Ectodermal cell (in vitro differentiated cells): ENCODE results near the gene MYLIP.

Experiments
- H3K27ac ChIP-seq: 2 replicates; pipeline ENCODE4 v1.7.0; 2013; ENCODE audit warnings: mild to moderate bottlenecking, low read depth, low read length; ENCODE audit not compliant: insufficient read depth, poor library complexity, severe bottlenecking
- H3K27me3 ChIP-seq: 2 replicates; pipeline ENCODE4 v1.7.0; 2013; ENCODE audit warnings: mild to moderate bottlenecking, low read length; ENCODE audit not compliant: insufficient read depth, control insufficient read depth, poor library complexity, severe bottlenecking
- H3K36me3 ChIP-seq: one replicate; pipeline ENCODE4 v1.7.0; 2013; ENCODE audit warnings: low read length; ENCODE audit not compliant: control insufficient read depth, insufficient read depth
- H3K4me1 ChIP-seq: one replicate; pipeline ENCODE4 v1.7.0; 2013; ENCODE audit warnings: low read length; ENCODE audit not compliant: control insufficient read depth, insufficient read depth
- H3K4me3 ChIP-seq: 2 replicates; pipeline ENCODE4 v1.7.0; 2013; ENCODE audit warnings: low read depth, low read length, control low read depth; ENCODE audit not compliant: insufficient read depth
- H3K9me3 ChIP-seq: 2 replicates; pipeline ENCODE4 v1.7.0; 2013; ENCODE audit warnings: mild to moderate bottlenecking, low read length, moderate library complexity; ENCODE audit not compliant: control insufficient read depth
- WGBS, 2 experiments: methylation state at CpG; one replicate each; pipeline ENCODE4 v1.1.7; 2013; ENCODE audit warnings: missing lambda C conversion rate in 2 of 2; 5-methylcytosine and 5-hydroxymethylcytosine counted together

Gene MYLIP

DNA sequence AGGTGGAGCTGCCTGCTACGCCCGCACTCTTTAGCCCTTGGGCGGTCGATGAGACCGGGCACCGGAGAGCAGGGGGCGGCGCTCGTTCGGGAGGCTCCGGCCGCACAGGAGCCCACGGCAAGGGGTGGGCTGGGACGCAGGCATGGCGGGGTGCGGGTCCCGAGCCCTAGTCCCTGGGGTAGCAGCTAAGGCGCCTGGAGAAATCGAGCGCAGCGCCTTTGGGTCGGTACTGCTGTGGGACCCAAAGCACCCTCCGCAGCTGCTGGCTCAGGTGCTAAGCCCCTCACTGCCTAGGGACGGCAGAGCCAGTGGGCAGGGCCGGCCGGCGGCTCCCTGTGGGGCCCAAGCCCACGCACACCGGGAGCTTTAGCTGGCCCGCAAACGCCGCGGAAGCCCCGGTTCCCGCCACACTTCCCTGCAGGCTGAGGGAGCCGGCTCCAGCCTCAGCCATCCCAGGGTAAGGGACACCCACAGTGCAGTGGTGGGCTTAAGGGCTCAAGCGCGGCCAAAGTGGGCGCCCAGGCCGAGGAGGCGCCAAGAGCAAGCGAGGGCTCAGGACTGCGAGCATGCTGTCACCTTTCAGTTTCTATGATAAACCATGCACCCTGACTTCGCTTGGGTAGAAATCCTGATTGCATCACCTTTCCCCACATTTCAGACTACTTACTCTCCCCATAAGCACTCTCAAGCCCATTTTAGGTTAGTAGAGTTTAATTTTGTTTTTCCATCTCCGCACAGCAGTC, 52.0 kb downstream of the MYLIP start:
- no peaks in the 10 kb centered on the region for H3K36me3 ChIP-seq
- WGBS, 2 experiments: 94 to 95% methylated on average over 45 of the region's 45 CpGs
- H3K4me3 ChIP-seq: no peak overlapping the region
- H3K4me1 ChIP-seq: no peaks in the 10 kb centered on the region
- no peaks in the 10 kb centered on the region for H3K9me3 ChIP-seq
- no peaks in the 10 kb centered on the region for H3K27me3 ChIP-seq
- H3K27ac ChIP-seq: no peak overlapping the region

DNA sequence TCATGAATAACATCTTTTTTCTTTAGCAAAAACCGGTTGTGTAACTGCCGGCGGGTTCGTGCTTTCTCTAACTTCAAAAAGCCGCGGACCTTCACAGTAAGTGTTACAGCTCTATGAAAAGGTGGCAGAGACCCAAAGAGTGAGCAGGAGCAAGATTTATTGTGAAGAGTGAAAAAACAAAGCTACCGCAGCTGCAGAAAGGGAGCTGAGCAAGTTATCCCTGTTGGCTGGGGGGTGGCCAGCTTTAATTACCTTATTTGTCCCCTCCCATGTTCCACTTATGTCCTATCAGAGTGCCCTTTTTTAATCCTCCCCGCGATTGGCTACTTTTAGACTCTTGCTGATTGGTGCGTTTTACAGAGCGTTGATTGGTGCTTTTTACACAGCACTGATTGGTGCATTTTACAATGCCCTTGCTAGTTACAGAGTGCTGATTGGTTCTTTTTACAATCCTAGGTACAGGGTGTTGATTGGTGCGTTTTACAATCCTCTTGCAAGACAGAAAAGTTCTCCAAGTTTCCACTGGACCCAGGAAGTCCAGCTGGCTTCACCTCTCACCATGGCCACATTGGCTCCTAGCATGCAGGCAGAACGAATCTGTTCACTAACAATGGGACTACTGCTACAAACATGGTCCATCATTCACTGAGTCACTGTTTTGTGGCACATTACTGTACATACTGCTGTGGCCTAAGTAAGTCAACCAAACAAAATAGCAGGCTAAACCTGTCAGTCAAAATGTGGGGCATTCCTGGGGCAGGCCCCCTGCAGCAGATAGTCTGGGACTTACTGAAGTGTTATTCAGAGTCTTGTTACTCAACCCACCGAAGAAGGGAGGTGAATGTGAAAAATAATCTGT, 52.8 kb downstream of the MYLIP start:
- no peaks in the 10 kb centered on the region for H3K9me3 ChIP-seq
- no peak overlapping the region for H3K27ac ChIP-seq
- H3K27me3 ChIP-seq: no peaks in the 10 kb centered on the region
- no peaks in the 10 kb centered on the region for H3K36me3 ChIP-seq
- H3K4me3 ChIP-seq: no peak overlapping the region
- no peaks in the 10 kb centered on the region for H3K4me1 ChIP-seq
- 92 to 94% methylated on average over 14 of the region's 14 CpGs for WGBS, 2 experiments

DNA sequence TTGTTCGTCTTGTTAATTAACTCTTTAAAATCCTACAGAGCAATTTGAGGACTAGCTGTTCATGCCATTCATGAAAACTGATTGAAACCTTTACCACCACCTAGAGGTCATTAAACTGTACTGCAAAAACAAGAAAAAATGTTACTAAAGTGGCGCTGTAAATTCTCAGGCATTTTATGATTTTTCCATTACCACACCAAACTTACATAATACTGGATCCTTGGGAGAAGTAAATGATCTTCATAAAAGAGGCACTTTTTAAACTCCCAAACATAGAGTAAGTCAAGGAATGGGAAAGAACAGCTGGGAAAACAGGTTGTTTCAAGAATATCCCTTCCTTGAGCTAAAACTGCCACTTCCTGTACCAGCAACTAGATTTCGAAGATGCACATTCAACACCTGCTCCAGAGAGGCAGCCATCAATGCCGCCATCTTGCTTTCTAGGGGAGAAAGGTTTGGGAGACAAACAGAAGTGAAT, 54.3 kb downstream of the MYLIP start:
- Histone ChIP-seq H3K36me3 (no peaks in the 10 kb centered on the region), H3K4me1 (no peaks in the 10 kb centered on the region), H3K9me3 (no peaks in the 10 kb centered on the region), H3K27ac (no peak overlapping the region), H3K27me3 (no peaks in the 10 kb centered on the region), H3K4me3 (no peak overlapping the region)
- WGBS, 2 experiments: 54% methylated on average over 3 to 4 of the region's 4 CpGs

DNA sequence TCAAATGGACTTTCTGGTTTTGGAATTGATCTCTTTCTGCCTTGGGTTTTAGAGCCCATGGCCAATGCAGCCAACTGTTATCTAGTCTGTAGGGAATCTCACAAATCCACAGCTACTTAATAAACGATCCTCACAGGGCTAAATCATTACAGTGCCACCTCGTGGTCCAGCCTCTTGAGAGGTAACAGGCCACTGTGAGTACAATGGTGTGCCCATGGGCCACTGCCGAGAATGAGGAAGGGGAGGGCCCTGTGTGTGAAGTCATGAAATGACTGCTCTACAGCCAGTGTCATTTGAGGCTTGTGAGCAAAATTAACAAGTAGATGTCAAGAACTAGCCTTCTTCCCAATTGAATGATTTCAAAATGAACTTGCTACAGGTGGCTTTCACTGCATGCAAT, 55.2 kb downstream of the MYLIP start:
- H3K36me3 ChIP-seq: no peaks in the 10 kb centered on the region
- H3K9me3 ChIP-seq: no peaks in the 10 kb centered on the region
- H3K4me1 ChIP-seq: no peaks in the 10 kb centered on the region
- H3K27me3 ChIP-seq: no peaks in the 10 kb centered on the region
- no peak overlapping the region for H3K27ac ChIP-seq
- 60 to 62% methylated on average over 3 of the region's 3 CpGs for WGBS, 2 experiments
- no peak overlapping the region for H3K4me3 ChIP-seq

- H3K27me3 ChIP-seq: no peaks in the 10 kb centered on the region
- no peaks in the 10 kb centered on the region for H3K9me3 ChIP-seq
- H3K4me3 ChIP-seq: no peak overlapping the region
- no peak overlapping the region for H3K27ac ChIP-seq
- H3K36me3 ChIP-seq: no peaks in the 10 kb centered on the region
- 91 to 93% methylated on average over 3 of the region's 3 CpGs for WGBS, 2 experiments
- H3K4me1 ChIP-seq: no peaks in the 10 kb centered on the region
These were observed 55.7 kb downstream of the MYLIP start for GRCh38 chr6:16184551-16184950.

DNA sequence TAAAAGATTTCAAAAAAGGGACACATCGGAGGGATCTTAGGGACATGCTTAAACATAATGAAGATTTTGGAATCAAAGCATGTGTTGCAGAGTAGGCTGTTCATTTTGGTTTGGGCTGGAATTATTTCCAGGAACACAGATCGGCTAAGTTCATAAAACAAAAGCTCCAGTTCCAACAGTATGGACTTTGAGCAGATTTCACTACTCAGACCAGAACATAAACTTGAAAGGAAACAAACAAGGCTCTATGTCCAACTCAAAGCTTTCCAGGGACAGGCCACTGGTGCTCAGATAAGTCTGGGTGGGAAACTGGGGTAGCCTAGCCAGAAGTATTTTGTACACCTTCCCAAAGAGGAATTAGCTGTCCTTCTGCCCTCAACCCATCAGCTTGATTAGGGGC, 58.3 kb downstream of the MYLIP start:
- 91 to 98% methylated on average over 2 of the region's 2 CpGs for WGBS, 2 experiments
- Histone ChIP-seq H3K4me3 (no peak overlapping the region), H3K4me1 (no peaks in the 10 kb centered on the region), H3K27ac (no peak overlapping the region), H3K9me3 (no peaks in the 10 kb centered on the region), H3K27me3 (no peaks in the 10 kb centered on the region), H3K36me3 (no peaks in the 10 kb centered on the region)

GRCh38 chr6:16190214-16190613, 61.3 kb downstream of the MYLIP start:
- Histone ChIP-seq H3K9me3 (no peaks in the 10 kb centered on the region), H3K4me1 (no peaks in the 10 kb centered on the region), H3K27me3 (no peaks in the 10 kb centered on the region), H3K27ac (no peak overlapping the region), H3K4me3 (no peak overlapping the region), H3K36me3 (no peaks in the 10 kb centered on the region)
- whole genome bisulfite sequencing, 2 experiments: 100% methylated on average over 1 of the region's 1 CpG

DNA sequence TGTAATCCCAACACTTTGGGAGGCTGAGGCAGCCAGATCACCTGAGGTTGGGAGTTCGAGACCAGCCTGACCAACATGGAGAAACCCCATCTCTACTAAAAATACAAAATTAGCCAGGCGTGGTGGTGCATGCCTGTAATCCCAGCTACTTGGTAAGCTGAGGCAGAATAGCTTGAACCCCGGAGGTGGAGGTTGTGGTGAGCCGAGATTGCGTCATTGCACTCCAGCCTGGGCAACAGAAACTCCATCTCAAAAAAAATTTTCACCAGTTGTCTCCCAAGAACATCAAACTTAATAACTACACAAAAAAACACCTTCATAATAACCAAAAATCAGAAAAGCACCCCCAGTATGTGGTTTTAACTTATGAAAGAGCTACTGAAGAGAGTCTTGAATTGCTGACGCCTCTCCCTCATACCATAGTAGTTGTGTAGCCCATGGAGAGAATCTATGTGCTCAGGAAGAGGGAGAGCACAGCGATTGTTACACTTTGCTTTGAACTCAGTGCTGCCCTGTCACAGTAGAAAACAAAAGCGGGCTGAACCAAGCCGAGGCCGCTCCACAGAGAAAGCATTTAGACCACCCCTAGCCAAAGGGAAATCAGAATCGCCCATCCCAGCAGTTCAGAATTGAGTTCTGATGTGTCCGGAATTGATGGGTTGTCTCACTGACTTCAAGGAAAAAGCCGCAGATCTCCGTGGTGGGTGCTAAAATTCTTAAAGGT, 67.5 kb downstream of the MYLIP start:
- H3K4me3 ChIP-seq: no peak overlapping the region
- no peak overlapping the region for H3K27ac ChIP-seq
- no peaks in the 10 kb centered on the region for H3K27me3 ChIP-seq
- no peaks in the 10 kb centered on the region for H3K9me3 ChIP-seq
- no peaks in the 10 kb centered on the region for H3K36me3 ChIP-seq
- no peaks in the 10 kb centered on the region for H3K4me1 ChIP-seq
- WGBS, 2 experiments: 84 to 85% methylated on average over 14 of the region's 14 CpGs

GRCh38 chr6:16196984-16197546, 68.2 kb downstream of the MYLIP start:
- WGBS, 2 experiments: 91 to 92% methylated on average over 19 of the region's 19 CpGs
- H3K27me3 ChIP-seq: no peaks in the 10 kb centered on the region

More at GRCh38 chr6:16196984-16197546, 68.2 kb downstream of the MYLIP start:
- H3K4me1 ChIP-seq: no peaks in the 10 kb centered on the region
- no peak overlapping the region for H3K27ac ChIP-seq
- H3K9me3 ChIP-seq: no peaks in the 10 kb centered on the region
- H3K4me3 ChIP-seq: no peak overlapping the region
- H3K36me3 ChIP-seq: no peaks in the 10 kb centered on the region
